ENCODE results near the gene MYRF.

The MYRF gene

DNA sequence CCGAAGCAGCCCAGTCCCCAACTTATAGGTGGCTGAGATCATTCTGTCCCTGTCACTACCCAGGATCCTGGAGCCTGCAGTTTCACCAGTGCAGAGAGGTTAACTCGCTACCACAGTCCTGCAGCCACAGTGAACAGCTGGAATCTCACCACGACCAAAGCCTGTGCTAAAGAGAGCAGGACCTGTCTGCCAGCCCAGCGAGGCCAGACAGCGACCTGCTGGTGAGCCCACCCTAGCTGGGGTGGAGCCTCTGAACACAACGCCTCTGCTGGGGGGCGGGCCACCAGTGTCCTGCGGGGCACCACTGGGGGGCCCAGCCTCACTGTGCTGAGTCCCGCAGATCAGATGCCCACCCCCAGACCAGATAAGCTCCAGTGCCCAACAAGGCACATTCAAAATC, 39.0 kb upstream of the MYRF start:
- TF ChIP-seq, protein P1, sequence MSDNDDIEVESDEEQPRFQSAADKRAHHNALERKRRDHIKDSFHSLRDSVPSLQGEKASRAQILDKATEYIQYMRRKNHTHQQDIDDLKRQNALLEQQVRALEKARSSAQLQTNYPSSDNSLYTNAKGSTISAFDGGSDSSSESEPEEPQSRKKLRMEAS (IDR thresholded peaks at IDR 0.05) = no peak
- TF ChIP-seq EGR1 (IDR thresholded peaks at IDR 0.05) (no peak), TEAD4 (IDR thresholded peaks at IDR 0.05) (no peak), FOXM1 (IDR thresholded peaks at IDR 0.05; ENCODE audit: borderline replicate concordance, low read depth) (no peak), TCF12 (IDR thresholded peaks at IDR 0.05; ENCODE audit: low read depth) (no peak), CEBPB (IDR thresholded peaks at IDR 0.05) (no peak), YY1 (IDR thresholded peaks at IDR 0.05; ENCODE audit: low read depth) (no peak), TAF1 (IDR thresholded peaks at IDR 0.05; ENCODE audit: low read depth) (no peak), RAD21 (IDR thresholded peaks at IDR 0.05; ENCODE audit: low read depth) (no peak), CREB1 (IDR thresholded peaks at IDR 0.05; ENCODE audit: low read depth) (no peak), ZBTB7A (IDR thresholded peaks at IDR 0.05; ENCODE audit: low read depth) (no peak), EP300 (IDR thresholded peaks at IDR 0.05; ENCODE audit: borderline replicate concordance) (no peak), NFIC (IDR thresholded peaks at IDR 0.05) (no peak)
- TF ChIP-seq, protein P2, sequence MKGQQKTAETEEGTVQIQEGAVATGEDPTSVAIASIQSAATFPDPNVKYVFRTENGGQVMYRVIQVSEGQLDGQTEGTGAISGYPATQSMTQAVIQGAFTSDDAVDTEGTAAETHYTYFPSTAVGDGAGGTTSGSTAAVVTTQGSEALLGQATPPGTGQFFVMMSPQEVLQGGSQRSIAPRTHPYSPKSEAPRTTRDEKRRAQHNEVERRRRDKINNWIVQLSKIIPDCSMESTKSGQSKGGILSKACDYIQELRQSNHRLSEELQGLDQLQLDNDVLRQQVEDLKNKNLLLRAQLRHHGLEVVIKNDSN (IDR thresholded peaks at IDR 0.05) = no peak
- TF ChIP-seq, protein P3, sequence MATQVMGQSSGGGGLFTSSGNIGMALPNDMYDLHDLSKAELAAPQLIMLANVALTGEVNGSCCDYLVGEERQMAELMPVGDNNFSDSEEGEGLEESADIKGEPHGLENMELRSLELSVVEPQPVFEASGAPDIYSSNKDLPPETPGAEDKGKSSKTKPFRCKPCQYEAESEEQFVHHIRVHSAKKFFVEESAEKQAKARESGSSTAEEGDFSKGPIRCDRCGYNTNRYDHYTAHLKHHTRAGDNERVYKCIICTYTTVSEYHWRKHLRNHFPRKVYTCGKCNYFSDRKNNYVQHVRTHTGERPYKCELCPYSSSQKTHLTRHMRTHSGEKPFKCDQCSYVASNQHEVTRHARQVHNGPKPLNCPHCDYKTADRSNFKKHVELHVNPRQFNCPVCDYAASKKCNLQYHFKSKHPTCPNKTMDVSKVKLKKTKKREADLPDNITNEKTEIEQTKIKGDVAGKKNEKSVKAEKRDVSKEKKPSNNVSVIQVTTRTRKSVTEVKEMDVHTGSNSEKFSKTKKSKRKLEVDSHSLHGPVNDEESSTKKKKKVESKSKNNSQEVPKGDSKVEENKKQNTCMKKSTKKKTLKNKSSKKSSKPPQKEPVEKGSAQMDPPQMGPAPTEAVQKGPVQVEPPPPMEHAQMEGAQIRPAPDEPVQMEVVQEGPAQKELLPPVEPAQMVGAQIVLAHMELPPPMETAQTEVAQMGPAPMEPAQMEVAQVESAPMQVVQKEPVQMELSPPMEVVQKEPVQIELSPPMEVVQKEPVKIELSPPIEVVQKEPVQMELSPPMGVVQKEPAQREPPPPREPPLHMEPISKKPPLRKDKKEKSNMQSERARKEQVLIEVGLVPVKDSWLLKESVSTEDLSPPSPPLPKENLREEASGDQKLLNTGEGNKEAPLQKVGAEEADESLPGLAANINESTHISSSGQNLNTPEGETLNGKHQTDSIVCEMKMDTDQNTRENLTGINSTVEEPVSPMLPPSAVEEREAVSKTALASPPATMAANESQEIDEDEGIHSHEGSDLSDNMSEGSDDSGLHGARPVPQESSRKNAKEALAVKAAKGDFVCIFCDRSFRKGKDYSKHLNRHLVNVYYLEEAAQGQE (IDR thresholded peaks at IDR 0.05; ENCODE audit: low read depth) = no peak

DNA sequence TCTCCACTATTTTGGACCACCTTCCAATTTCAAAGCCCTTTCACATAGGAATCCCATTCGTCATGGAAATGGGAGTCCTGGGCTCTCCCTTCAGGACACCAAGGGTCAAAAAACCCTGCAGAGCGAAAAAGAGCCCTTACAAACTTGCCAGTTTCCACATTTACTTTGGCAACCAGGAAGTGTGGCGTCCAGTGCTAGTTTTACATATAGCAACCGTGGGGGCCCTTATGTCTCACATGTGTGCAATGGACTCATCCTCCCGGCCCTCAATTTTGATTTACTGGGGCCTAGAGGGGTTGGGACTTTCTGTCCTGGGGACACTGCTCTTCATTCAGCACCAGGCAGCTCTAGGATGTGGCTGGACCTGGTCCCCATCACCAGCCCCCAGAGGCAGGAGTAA, 38.5 kb upstream of the MYRF start:
- no peak for TF ChIP-seq YY1 (IDR thresholded peaks at IDR 0.05; ENCODE audit: low read depth)
- TF ChIP-seq CEBPB (IDR thresholded peaks at IDR 0.05) = no peak
- no peak for TF ChIP-seq EP300 (IDR thresholded peaks at IDR 0.05; ENCODE audit: borderline replicate concordance)
- no peak for TF ChIP-seq TAF1 (IDR thresholded peaks at IDR 0.05; ENCODE audit: low read depth)
- TF ChIP-seq RAD21 (IDR thresholded peaks at IDR 0.05; ENCODE audit: low read depth) = no peak
- no peak for TF ChIP-seq NFIC (IDR thresholded peaks at IDR 0.05)
- TF ChIP-seq, protein P1 (IDR thresholded peaks at IDR 0.05) = no peak
- no peak for TF ChIP-seq EGR1 (IDR thresholded peaks at IDR 0.05)
- TF ChIP-seq CREB1 (IDR thresholded peaks at IDR 0.05; ENCODE audit: low read depth) = no peak
- TF ChIP-seq ZBTB7A (IDR thresholded peaks at IDR 0.05; ENCODE audit: low read depth) = no peak
- no peak for TF ChIP-seq TCF12 (IDR thresholded peaks at IDR 0.05; ENCODE audit: low read depth)
- TF ChIP-seq, protein P3 (IDR thresholded peaks at IDR 0.05; ENCODE audit: low read depth) = no peak
- no peak for TF ChIP-seq FOXM1 (IDR thresholded peaks at IDR 0.05; ENCODE audit: borderline replicate concordance, low read depth)
- TF ChIP-seq, protein P2 (IDR thresholded peaks at IDR 0.05) = no peak
- no peak for TF ChIP-seq TEAD4 (IDR thresholded peaks at IDR 0.05)

DNA sequence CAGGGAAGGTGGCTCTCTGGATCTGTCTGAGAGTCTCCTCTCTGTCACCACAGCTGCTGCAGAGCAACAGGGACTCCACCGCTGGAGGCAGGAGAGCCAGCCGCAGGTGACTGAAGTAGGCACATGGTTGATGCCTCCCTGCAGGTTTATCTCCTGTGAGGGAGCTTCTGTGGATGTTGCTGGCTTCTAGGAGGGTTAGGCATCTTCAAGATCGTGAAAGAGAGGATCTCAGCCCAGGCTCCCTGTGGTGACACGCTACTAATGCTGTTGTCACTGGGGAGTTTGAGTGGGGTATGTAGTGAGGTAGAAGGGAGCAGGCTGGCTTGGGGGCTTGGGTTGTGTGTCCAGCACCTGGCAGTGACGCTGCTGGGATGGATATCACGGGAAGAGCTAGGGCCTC, 38.1 kb upstream of the MYRF start:
- TF ChIP-seq RAD21 (IDR thresholded peaks at IDR 0.05; ENCODE audit: low read depth) (no peak), EGR1 (IDR thresholded peaks at IDR 0.05) (no peak), FOXM1 (IDR thresholded peaks at IDR 0.05; ENCODE audit: borderline replicate concordance, low read depth) (no peak), ZBTB7A (IDR thresholded peaks at IDR 0.05; ENCODE audit: low read depth) (no peak), EP300 (IDR thresholded peaks at IDR 0.05; ENCODE audit: borderline replicate concordance) (no peak), TEAD4 (IDR thresholded peaks at IDR 0.05) (no peak), TCF12 (IDR thresholded peaks at IDR 0.05; ENCODE audit: low read depth) (no peak), CREB1 (IDR thresholded peaks at IDR 0.05; ENCODE audit: low read depth) (no peak), CEBPB (IDR thresholded peaks at IDR 0.05) (no peak), TAF1 (IDR thresholded peaks at IDR 0.05; ENCODE audit: low read depth) (no peak), YY1 (IDR thresholded peaks at IDR 0.05; ENCODE audit: low read depth) (no peak), NFIC (IDR thresholded peaks at IDR 0.05) (no peak)
- TF ChIP-seq, protein P1 (IDR thresholded peaks at IDR 0.05) = no peak
- TF ChIP-seq, protein P2 (IDR thresholded peaks at IDR 0.05) = no peak
- TF ChIP-seq, protein P3 (IDR thresholded peaks at IDR 0.05; ENCODE audit: low read depth) = no peak
